Naive thymus-derived CD8-positive, alpha-beta T cell (primary cell): ENCODE data around the gene MIF4GD. TPM values are rescaled to one million over a fixed set of nuclear protein-coding genes. Genes with fewer than 3 reads are reported as not detected.

Experiments used
- ATAC-seq, 2 donors: fragments of 150-1000 bp; cut with Tn5 transposase in 1 of 2; sonication (Bioruptor Pico), chemical (Tn5 transposase) in 1 of 2; 1 replicate in 1 of 2; 2 replicates in 1 of 2; pipeline ENCODE4 v1.10.0; 2021; ENCODE audit warnings: mild to moderate bottlenecking in 2 of 2, moderate library complexity in 2 of 2
- POLR2A ChIA-PET: fragments of 350-600 bp; sonication (Branson Sonifier 250); formaldehyde crosslinking; loops from one replicate; lab custom pipeline; 2021; ENCODE audit warnings: antibody characterized with exemption; lab: Charles Lee
- DNase-seq, 10 donors: peaks; one replicate each; pipeline versions ENCODE4 v3.0.0 to v3.0.0-alpha.2; 2020 to 2022
- H3K27ac Mint-ChIP-seq, 10 donors: one replicate each; pipeline ENCODE4 v1.8.0; 2020 to 2022; ENCODE audit warnings: mild to moderate bottlenecking in 10 of 10, mixed read lengths in 10 of 10, moderate library complexity in 4 of 10, inconsistent platforms in 1 of 10
- H3K27me3 Mint-ChIP-seq, 5 donors: one replicate each; pipeline ENCODE4 v1.8.0; 2021 to 2022; ENCODE audit warnings: mixed read lengths in 5 of 5
- H3K36me3 Mint-ChIP-seq, 3 donors: one replicate each; pipeline ENCODE4 v1.8.0; 2020 to 2022; ENCODE audit warnings: mixed read lengths in 3 of 3, mild to moderate bottlenecking in 2 of 3, inconsistent platforms in 1 of 3
- H3K4me1 Mint-ChIP-seq, 4 donors: one replicate each; pipeline ENCODE4 v1.8.0; 2021 to 2022; ENCODE audit warnings: mixed read lengths in 4 of 4
- H3K4me3 Mint-ChIP-seq, 10 donors: one replicate each; pipeline ENCODE4 v1.8.0; 2020 to 2022; ENCODE audit warnings: mild to moderate bottlenecking in 10 of 10, mixed read lengths in 10 of 10, moderate library complexity in 6 of 10, inconsistent platforms in 1 of 10
- H3K9me3 Mint-ChIP-seq, 9 donors: one replicate each; pipeline ENCODE4 v1.8.0; 2020 to 2022; ENCODE audit warnings: mixed read lengths in 9 of 9, mild to moderate bottlenecking in 3 of 9, inconsistent platforms in 1 of 9, moderate library complexity in 1 of 9
- polyA plus RNA-seq, 3 donors: library from polyadenylated mRNA; unstranded; fragments of 300-500 nt; fragmentation: Illumina TruSeq; gene quantifications; one replicate each; pipeline ENCODE4 v1.2.3, GENCODE V29; 2021
- total RNA-seq, 8 experiments: library from RNA in 2 of 8; stranded (reverse) in 2 of 8; gene quantifications; one replicate each; pipeline ENCODE4 v1.2.3 and lab custom pipeline; 2021 to 2026

MIF4GD gene
- total and polyA plus RNA-seq, 5 experiments from 2014 or later: 37.3 to 96.6 (median 76.2) TPM

- Mint-ChIP-seq H3K9me3 (no peaks in the 10 kb centered on the region), H3K27me3 (no peaks in the 10 kb centered on the region), H3K4me3 (peak overlapping the region; percentile 37 to 79 (median 64)), H3K27ac (peak overlapping the region; percentile 70 to 96 (median 92)), H3K36me3 (peaks cover 0 to 31% (median 0%) of the 10 kb centered on the region in 3 donors), H3K4me1 (peaks cover 41 to 57% (median 54%) of the 10 kb centered on the region in 4 donors)
- DNase-seq: peak in 3 of 10 donors; percentile 22 to 40 (median 23)
- ATAC-seq: peak; percentile 79 to 91
- POLR2A ChIA-PET: interaction anchor here (1.4 to 1.9 kb wide), 2 partner anchors 10 to 21 kb away, joined by 4 to 10 read pairs; partner anchors contain the start of gene MIF4GD
Observed at GRCh38 chr17:75250009-75250471, 21.0 kb downstream of the MIF4GD start.

GRCh38 chr17:75249564-75249963, 21.5 kb downstream of the MIF4GD start:
- Mint-ChIP-seq H3K27ac (peak overlapping the region; percentile 70 to 96 (median 92)), H3K9me3 (no peaks in the 10 kb centered on the region), H3K4me3 (peak overlapping the region in 9 of 10 donors; percentile 30 to 79 (median 63)), H3K36me3 (peaks cover 0 to 35% (median 1%) of the 10 kb centered on the region in 3 donors), H3K27me3 (no peaks in the 10 kb centered on the region), H3K4me1 (peaks cover 38 to 55% (median 51%) of the 10 kb centered on the region in 4 donors)
- ATAC-seq (no peak), DNase-seq (no peak)
- POLR2A ChIA-PET: interaction anchor here (1.4 to 1.9 kb wide), 2 partner anchors 11 to 21 kb away, joined by 4 to 10 read pairs; partner anchors contain the start of gene MIF4GD

GRCh38 chr17:75246404-75246803, 24.6 kb downstream of the MIF4GD start:
- POLR2A ChIA-PET: no interaction called here
- peaks cover 0 to 62% (median 3%) of the 10 kb centered on the region in 3 donors for H3K36me3 Mint-ChIP-seq
- no peaks in the 10 kb centered on the region for H3K9me3 Mint-ChIP-seq
- H3K4me1 Mint-ChIP-seq: peaks cover 18 to 41% (median 29%) of the 10 kb centered on the region in 4 donors
- H3K27ac Mint-ChIP-seq: peak overlapping the region in 3 of 10 donors; percentile 53 to 58 (median 57)
- ATAC-seq: no peak
- H3K4me3 Mint-ChIP-seq: no peak overlapping the region
- no peaks in the 10 kb centered on the region for H3K27me3 Mint-ChIP-seq
- no peak for DNase-seq

- DNase-seq (no peak), ATAC-seq (no peak)
- Mint-ChIP-seq H3K36me3 (peaks cover 0 to 68% (median 3%) of the 10 kb centered on the region in 3 donors), H3K9me3 (no peaks in the 10 kb centered on the region), H3K27ac (no peak overlapping the region), H3K27me3 (no peaks in the 10 kb centered on the region), H3K4me1 (peaks cover 11 to 29% (median 22%) of the 10 kb centered on the region in 4 donors), H3K4me3 (no peak overlapping the region)
- POLR2A ChIA-PET: interaction anchor here (1.0 to 1.5 kb wide), 2 partner anchors 16 to 25 kb away, joined by 3 to 4 read pairs; partner anchors contain the start of gene MIF4GD
Observed at GRCh38 chr17:75245011-75245410, 26.0 kb downstream of the MIF4GD start.

GRCh38 chr17:75244133-75244866, 26.7 kb downstream of the MIF4GD start:
- H3K4me3 Mint-ChIP-seq: peak overlapping the region in 2 of 10 donors; percentile 12 to 19
- no peaks in the 10 kb centered on the region for H3K9me3 Mint-ChIP-seq
- POLR2A ChIA-PET: interaction anchor here (1.0 to 1.5 kb wide), 2 partner anchors 16 to 26 kb away, joined by 3 to 4 read pairs; partner anchors contain the start of gene MIF4GD
- H3K4me1 Mint-ChIP-seq: peaks cover 5 to 22% (median 15%) of the 10 kb centered on the region in 4 donors
- H3K27me3 Mint-ChIP-seq: no peaks in the 10 kb centered on the region
- ATAC-seq (peak in 1 of 2 donors; percentile 16), DNase-seq (no peak)
- peaks cover 0 to 68% (median 3%) of the 10 kb centered on the region in 3 donors for H3K36me3 Mint-ChIP-seq
- H3K27ac Mint-ChIP-seq: peak overlapping the region in 8 of 10 donors; percentile 9 to 81 (median 65)

GRCh38 chr17:75242461-75243042, 28.5 kb downstream of the MIF4GD start:
- DNase-seq (peak in 2 of 10 donors; percentile 12 to 49), ATAC-seq (peak in 1 of 2 donors; percentile 13)
- Mint-ChIP-seq H3K4me3 (peak overlapping the region in 3 of 10 donors; percentile 1 to 68 (median 11)), H3K36me3 (peaks cover 0 to 70% (median 3%) of the 10 kb centered on the region in 3 donors), H3K4me1 (peaks cover 8 to 27% (median 18%) of the 10 kb centered on the region in 4 donors), H3K27ac (peak overlapping the region in 7 of 10 donors; percentile 25 to 96 (median 35)), H3K9me3 (no peaks in the 10 kb centered on the region), H3K27me3 (no peaks in the 10 kb centered on the region)
- POLR2A ChIA-PET: interaction anchor here (3.3 kb wide), 1 partner anchor 19 kb away, joined by 14 read pairs; the partner anchor contains the start of genes GGA3 and MRPS7

- DNase-seq: no peak
- no peaks in the 10 kb centered on the region for H3K9me3 Mint-ChIP-seq
- H3K27me3 Mint-ChIP-seq: no peaks in the 10 kb centered on the region
- peaks cover 8 to 27% (median 18%) of the 10 kb centered on the region in 4 donors for H3K4me1 Mint-ChIP-seq
- peak overlapping the region in 8 of 10 donors; percentile 12 to 96 (median 44) for H3K27ac Mint-ChIP-seq
- peak overlapping the region in 2 of 10 donors; percentile 11 to 68 for H3K4me3 Mint-ChIP-seq
- H3K36me3 Mint-ChIP-seq: peaks cover 0 to 72% (median 3%) of the 10 kb centered on the region in 3 donors
- POLR2A ChIA-PET: interaction anchor here (3.3 kb wide), 1 partner anchor 19 kb away, joined by 14 read pairs; the partner anchor contains the start of genes GGA3 and MRPS7
- no peak for ATAC-seq
Observed at GRCh38 chr17:75241996-75242460, 29.0 kb downstream of the MIF4GD start.

- DNase-seq (no peak), ATAC-seq (no peak)
- Mint-ChIP-seq H3K4me1 (peaks cover 8 to 27% (median 18%) of the 10 kb centered on the region in 4 donors), H3K27me3 (no peaks in the 10 kb centered on the region), H3K36me3 (peaks cover 0 to 72% (median 3%) of the 10 kb centered on the region in 3 donors), H3K4me3 (peak overlapping the region in 1 of 10 donors; percentile 68), H3K9me3 (no peaks in the 10 kb centered on the region), H3K27ac (peak overlapping the region in 7 of 10 donors; percentile 12 to 96 (median 47))
- POLR2A ChIA-PET: interaction anchor here (0.6 to 3.3 kb wide), 3 partner anchors 20 to 58 kb away, joined by 5 to 14 read pairs (median 9); partner anchors contain the start of genes GGA3, MIF4GD and MRPS7
Observed at GRCh38 chr17:75241502-75241901, 29.5 kb downstream of the MIF4GD start.

GRCh38 chr17:75241143-75241430, 29.9 kb downstream of the MIF4GD start:
- POLR2A ChIA-PET: interaction anchor here (0.6 to 3.3 kb wide), 3 partner anchors 20 to 58 kb away, joined by 5 to 14 read pairs (median 9); partner anchors contain the start of genes GGA3, MIF4GD and MRPS7
- no peak for ATAC-seq

GRCh38 chr17:75240394-75241142, 30.5 kb downstream of the MIF4GD start:
- Mint-ChIP-seq H3K9me3 (no peaks in the 10 kb centered on the region), H3K36me3 (peaks cover 0 to 72% (median 3%) of the 10 kb centered on the region in 3 donors), H3K27me3 (no peaks in the 10 kb centered on the region), H3K4me3 (no peak overlapping the region), H3K4me1 (peaks cover 7 to 27% (median 18%) of the 10 kb centered on the region in 4 donors), H3K27ac (peak overlapping the region in 5 of 10 donors; percentile 25 to 74 (median 47))
- POLR2A ChIA-PET: interaction anchor here (0.5 to 3.3 kb wide), 5 partner anchors 21 to 126 kb away, joined by 5 to 14 read pairs (median 7); partner anchors contain the start of genes GGA3, MIF4GD and MRPS7
- peak in 5 of 10 donors; percentile 12 to 30 (median 24) for DNase-seq
- peak; percentile 43 to 51 for ATAC-seq

More at GRCh38 chr17:75241143-75241430, 29.9 kb downstream of the MIF4GD start:
- peaks cover 0 to 72% (median 3%) of the 10 kb centered on the region in 3 donors for H3K36me3 Mint-ChIP-seq
- peak overlapping the region in 1 of 10 donors; percentile 89 for H3K27ac Mint-ChIP-seq
- peaks cover 8 to 27% (median 18%) of the 10 kb centered on the region in 4 donors for H3K4me1 Mint-ChIP-seq
- H3K9me3 Mint-ChIP-seq: no peaks in the 10 kb centered on the region
- no peak for DNase-seq
- H3K27me3 Mint-ChIP-seq: no peaks in the 10 kb centered on the region
- H3K4me3 Mint-ChIP-seq: no peak overlapping the region

GRCh38 chr17:75239778-75240393, 31.1 kb downstream of the MIF4GD start:
- DNase-seq (no peak), ATAC-seq (no peak)
- Mint-ChIP-seq H3K27ac (peak overlapping the region in 6 of 10 donors; percentile 14 to 74 (median 50)), H3K9me3 (no peaks in the 10 kb centered on the region), H3K4me1 (peaks cover 7 to 27% (median 18%) of the 10 kb centered on the region in 4 donors), H3K4me3 (no peak overlapping the region), H3K36me3 (peaks cover 0 to 71% (median 3%) of the 10 kb centered on the region in 3 donors), H3K27me3 (no peaks in the 10 kb centered on the region)
- POLR2A ChIA-PET: interaction anchor here (2.3 to 3.3 kb wide), 3 partner anchors 21 to 126 kb away, joined by 7 to 14 read pairs (median 9); partner anchors contain the start of genes GGA3, MIF4GD and MRPS7
